ENCODE results near the gene POLR2E.

Gene POLR2E

DNA sequence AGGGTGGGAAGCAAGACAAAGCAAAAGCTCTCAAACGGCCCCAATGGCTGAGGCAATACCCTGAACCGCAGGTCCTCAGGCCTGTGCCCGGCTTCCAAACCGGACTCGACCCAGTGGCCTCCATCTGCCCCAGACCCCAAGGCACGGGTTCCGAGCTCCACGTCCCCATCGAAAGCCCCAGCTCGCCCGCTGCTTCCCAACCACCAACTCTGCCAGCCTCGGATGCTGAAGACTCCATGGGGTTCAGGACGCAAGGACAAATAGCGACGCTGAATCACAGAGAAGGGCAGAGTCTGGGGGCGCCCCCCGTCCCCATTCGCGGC, 559 bp downstream of the POLR2E start:
- DNase-seq (ENCODE audit: low read depth) = no peak

DNA sequence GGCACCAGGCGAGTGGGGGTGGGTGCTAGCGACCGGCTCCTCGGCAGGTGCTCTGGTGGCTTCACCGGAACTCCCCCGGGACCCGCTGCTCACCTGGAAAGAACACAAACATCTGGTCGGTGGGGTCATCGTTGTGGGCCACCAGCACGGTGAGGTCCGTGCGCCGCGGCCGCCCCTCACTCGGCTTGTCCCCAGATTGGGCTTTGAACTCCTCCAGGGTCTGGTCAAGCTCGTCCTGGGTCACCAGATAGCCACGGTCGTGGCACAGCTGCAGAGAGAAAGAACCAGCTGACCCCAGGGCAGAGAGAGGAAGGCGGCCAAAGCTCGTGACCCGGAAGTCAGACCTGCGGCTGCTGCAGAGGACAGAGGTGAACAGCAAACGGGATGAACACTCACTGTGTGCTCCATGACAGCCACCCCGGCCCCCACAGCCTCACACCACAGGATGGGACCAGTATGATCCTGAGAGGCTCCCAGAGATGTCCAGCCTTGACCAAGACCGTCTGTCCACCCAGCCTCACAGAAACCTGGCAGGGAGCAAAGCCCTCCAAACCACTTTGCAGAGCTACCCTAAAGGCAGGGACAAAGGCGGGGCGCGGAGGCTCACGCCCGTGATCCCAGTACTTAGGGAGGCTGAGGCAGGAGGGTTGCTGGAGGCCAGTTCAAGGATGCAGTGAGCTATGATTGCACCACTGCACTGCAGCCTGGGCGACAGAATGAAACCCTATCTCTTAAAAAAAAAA, 1.2 kb downstream of the POLR2E start:
- no peak for DNase-seq (ENCODE audit: low read depth)

DNA sequence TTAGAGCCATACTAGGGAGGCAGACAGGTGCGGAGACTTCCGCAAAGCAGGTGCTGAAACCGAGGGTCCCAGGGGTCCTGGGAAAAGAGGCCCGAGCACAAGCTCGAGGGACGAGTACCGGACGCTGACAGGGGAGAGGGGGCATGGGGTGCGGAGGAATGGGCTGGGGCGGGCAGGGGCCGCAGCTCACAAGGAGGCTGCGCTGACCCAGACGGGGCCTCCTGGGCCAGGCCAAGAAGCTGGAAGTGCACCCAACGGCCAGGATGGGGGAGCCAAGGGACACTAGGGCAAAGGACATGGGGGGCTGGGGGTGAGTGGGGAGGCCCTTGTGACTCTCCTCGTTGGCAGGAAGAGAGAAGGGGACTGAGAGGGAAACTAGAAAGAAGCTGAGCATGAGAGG, 1.8 kb downstream of the POLR2E start:
- DNase-seq (ENCODE audit: low read depth) = no peak

DNA sequence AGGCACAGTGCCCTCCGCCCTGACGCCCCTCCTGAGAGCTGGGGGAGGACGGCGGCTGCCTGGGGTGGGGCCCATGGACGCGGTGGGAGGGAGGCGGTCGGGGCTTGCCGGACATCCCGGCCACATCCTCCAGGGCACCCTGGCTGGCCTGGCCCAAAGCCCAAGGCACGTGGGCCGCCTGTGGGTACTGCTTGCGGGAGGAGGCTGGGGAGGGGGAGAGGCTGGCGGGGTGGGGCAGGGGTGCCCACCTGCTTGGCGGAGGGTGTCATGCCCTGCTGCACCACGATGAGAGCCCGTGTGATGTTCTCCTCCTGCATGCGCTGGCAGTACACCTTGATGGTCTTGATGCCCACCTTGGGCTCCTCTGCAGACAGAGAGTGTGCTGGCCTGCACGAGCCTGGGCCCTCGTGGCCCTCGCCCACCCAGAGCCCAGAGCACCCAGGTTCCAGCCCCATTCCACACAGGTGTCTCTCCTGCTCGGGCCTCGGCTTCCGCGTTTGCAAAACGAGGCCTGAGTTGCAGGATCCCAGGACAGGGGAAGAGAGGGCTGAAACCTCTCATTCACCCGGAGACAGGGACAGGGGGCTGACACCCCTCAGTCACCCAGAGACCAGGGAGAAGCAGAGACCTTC, 3.5 kb downstream of the POLR2E start:
- no peak for DNase-seq (ENCODE audit: low read depth)

DNA sequence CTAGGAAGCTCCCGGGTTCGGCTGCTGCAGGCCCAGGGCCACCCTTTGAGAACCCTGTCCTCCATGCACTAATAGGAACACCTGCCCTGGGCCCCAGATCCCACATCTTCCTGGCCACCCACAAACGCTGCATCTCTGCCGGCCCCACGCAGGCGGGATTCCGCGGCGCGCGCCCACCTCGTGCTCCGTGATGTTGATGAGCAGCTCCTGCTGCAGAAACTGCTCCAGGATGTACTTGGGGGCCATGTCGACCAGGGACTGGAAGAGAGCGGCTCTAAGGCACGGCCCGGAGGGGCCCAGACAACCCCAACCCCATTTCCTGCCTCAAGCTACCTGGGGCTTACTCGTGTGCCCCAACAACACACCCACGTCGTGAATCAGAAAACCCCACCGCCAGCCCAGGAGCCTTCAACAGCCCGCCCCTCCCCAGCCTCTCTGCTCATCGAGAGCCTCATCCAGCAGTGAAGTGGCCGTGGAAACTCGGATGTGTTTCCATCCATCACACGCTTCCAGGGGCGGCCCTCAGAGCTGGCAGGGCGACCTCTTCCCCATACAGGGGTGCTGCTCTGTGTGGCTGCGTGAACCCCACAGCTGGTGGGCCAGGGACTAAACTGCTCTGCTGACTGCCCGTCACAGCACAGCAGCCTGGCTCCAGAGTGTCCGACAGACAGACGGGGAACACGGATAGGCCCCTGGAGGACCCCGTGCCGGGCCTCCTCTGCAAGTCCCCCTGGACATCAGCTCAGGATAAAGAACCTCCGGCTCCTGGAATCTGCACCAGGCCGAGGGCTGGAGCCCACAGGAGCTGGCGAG, 4.2 kb downstream of the POLR2E start:
- no peak for DNase-seq (ENCODE audit: low read depth)

DNA sequence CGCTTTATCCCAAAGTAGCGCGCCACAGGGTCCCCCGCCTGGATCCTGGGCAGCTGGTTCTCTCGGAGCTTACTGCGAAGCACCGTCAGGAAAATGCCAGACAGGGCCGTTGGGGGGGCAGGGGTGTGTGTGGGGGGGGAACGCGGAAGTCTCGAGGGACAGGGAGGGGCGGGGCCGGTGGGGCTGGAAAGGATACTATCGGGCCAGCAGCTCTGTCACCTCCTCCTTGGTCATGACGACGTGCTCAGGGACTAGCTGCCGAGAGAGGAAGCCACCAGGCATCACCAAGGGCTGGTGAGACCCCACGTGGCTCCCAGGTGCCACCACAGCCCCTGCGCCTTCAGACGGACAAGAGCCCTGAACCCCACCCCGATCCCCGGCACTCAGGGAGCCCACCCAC, 5.3 kb downstream of the POLR2E start:
- DNase-seq (ENCODE audit: low read depth) = no peak

DNA sequence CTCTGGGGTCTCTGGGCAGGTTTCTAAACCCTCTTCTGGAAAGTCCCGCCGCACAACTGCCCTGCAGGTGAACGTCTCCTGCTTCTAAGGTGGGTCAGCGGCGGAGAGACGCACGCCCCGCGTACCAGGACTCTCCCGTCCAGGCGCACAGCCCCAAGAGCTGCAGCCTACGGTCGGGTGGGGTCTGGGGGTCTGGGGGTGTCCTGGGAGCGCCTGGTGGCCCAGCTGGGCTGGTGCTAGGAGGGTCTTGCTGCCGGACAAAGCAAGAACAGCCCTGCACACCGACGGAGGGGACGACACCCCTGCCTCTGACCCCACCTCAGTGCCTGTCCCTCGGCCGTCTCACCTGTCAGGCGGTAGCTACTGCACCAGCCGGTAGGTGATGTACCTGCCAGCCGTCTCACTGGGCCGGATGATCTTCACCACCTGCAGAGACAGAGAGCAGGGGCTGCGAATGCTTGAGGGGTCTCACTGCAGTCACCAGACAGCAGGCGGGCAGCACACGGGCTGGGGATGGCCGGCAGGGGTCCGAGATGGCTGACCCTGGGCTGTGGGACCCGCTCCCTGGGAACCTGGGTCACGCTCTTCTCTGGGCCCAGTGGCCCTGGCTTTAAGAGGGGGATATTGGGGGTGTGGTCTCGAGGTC, 5.9 kb downstream of the POLR2E start:
- no peak for DNase-seq (ENCODE audit: low read depth)

DNA sequence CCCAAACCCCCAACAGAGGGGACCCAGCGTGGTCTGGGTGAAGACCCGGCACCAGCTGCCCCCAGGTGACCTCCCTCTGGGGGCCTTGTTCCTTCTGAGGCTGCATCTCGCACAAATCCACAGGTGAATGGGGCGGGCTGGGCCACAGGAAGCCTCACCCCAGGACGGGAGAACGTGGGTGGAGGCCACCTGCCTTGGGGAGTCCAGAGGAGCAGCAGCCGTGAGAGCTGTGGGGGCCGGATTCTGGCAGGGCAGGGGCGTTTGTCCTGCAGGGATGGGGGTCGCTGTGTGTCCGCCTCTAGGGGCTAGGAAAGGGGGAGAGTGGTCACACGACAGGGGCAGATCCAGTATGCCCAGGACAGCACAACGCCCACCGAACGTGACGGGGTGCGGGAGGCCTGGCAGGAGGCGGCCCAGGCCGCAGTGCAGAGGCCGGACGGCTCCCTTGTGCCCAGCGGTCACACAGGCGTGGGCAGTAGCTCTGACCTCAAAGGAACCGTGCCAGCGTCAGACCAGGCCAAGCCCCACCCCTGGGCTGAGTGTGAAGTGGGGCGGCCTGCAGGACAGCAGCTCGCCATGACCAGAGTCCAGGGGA, 6.7 kb downstream of the POLR2E start:
- DNase-seq (ENCODE audit: low read depth) = no peak

DNA sequence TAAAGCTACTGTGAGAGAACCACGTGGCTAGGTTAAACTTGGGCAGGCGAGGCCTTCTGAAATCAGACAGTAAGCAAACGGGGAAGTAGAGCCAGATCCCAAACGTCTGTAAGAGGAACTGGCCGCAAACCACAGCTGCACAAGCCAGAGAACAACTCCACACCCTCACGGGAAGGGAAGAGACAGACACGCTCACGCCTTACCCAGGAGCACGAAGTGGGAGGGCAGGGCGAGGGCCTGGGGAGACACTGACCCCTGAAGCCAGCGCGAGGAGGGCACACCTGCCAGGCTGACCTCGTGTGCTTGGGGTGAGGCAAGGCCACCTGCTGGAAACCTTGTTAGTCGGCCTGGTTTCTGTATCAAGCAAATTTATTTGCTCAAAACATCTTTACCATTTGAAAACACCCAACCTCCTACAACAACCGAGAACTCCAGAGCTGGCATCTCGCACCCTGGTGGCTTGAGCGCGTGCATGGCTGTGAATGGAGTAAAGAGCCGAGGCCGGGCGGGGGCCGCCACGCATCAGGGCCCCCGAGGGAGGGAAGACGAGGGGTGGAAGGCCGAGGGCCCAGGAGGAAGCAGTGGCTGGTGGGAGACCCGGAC, 7.3 kb downstream of the POLR2E start:
- DNase-seq (ENCODE audit: low read depth) = no peak

DNA sequence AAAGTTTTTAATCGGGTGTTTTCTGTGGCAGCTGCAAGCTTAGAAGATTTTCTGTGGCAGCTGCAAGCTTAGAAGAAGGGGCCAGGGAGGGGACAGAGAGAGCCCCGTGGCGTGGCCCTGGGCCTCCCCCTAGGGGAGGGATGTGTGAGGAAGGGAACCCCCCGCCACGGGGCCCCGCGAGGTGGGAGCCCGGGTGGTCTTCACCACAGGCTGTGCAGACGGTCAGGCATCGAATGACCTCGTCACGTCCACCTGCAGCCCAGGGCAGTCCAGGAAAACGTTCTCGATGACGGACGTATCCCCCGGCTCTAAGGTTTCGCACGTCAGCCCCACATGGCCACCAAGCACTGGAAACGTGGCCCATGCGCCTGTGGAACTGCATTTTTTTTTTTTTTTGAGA, 8.6 kb downstream of the POLR2E start:
- DNase-seq (ENCODE audit: low read depth) = no peak

DNA sequence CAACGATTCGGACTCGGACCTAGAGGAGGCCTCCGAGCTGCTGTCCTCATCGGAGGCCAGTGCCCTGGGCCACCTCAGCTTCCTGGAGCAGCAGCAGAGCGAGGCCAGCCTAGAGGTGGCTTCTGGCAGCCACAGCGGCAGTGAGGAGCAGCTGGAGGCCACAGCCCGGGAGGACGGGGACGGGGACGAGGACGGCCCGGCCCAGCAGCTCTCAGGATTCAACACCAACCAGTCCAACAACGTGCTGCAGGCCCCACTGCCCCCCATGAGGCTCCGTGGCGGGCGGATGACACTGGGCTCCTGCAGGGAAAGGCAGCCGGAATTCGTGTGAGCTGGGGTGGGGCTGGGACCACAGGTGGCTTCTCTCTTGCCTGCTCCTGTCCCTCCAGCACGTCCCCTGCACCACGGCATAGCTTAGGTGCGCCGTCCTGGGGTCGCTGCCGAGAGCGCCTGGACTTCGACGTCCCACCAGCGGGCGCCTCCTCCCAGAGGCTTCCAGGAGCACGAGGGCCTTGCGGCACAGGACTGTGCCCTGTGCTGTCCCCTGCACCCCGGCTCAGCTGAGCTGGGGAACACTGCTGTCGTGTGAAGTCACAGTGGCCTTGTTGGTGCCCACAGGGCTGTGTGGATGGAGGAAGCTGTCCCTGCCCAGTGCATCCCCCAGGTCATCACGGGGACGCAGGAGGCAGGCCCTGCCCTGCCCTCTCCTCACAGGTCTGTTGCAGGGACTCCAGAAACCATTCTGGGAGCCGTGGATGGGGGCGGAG, 9.3 kb downstream of the POLR2E start:
- DNase-seq (ENCODE audit: low read depth) = no peak

DNA sequence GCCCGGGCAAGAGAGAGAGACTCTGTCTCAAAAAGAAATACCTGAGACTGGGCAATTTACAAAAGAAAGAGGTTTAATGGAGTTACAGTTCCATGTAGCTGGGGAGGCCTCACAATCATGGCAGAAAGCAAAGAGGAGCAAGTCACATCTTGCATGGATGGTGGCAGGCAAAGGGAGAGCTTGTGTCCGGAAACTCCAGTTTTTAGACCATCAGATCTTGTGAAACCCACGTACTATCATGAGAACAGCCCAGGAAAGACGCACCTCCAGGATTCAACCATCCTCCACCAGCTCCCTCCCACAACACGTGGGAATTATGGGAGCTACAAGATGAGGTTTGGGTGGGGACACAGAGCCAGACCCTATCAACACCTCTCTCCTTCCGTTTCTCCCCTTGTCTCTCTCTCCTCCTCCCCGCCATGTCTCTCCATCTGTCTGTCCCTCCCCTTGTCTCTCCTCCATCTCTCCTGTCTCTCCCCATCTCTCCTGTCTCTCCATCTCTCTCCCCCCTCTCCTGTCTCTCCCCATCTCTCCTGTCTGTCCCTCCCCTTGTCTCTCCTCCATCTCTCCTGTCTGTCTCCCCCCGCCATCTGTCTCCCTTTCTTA, 10.0 kb downstream of the POLR2E start:
- DNase-seq (ENCODE audit: low read depth) = no peak

DNA sequence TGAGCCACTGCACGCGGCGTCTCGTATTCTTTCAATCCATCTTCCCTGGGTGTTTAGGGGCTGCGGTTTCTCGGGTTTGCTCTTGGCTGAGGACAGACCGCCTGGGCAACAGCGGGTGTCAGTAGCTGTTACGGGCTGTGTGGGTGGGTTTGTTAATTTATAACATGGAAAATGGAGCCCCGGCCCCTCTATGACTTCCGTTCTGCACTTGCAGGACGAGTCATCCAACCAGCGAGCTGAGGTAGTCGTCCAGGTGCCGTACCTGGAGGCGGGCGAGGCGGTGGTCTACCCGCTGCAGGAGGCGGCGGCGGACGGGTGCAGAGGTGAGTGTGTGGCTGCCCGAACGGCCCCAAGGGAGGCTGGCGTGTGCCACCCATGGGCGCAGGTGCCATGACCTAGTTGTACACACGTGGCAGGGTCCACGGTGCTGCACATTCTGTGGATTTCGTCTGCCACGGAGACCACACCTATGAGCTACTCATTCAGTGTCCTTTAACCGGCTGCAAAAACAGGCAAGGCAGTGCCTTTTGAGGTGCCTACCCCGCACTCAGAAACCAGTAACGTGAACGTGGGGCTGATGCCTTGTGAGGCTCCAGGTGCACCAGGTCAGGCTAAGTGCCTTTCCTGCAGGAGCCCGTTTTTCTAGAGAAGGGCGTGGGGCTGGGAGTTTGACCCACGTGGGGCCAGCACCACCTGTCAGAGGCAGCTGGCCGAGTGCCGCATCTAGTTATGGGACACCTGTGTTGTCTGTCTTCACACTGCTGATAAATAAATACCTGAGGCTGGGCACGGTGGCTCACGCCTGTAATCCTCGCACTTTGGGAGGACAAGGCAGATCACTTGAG, 10.9 kb downstream of the POLR2E start:
- no peak for DNase-seq (ENCODE audit: low read depth)

DNA sequence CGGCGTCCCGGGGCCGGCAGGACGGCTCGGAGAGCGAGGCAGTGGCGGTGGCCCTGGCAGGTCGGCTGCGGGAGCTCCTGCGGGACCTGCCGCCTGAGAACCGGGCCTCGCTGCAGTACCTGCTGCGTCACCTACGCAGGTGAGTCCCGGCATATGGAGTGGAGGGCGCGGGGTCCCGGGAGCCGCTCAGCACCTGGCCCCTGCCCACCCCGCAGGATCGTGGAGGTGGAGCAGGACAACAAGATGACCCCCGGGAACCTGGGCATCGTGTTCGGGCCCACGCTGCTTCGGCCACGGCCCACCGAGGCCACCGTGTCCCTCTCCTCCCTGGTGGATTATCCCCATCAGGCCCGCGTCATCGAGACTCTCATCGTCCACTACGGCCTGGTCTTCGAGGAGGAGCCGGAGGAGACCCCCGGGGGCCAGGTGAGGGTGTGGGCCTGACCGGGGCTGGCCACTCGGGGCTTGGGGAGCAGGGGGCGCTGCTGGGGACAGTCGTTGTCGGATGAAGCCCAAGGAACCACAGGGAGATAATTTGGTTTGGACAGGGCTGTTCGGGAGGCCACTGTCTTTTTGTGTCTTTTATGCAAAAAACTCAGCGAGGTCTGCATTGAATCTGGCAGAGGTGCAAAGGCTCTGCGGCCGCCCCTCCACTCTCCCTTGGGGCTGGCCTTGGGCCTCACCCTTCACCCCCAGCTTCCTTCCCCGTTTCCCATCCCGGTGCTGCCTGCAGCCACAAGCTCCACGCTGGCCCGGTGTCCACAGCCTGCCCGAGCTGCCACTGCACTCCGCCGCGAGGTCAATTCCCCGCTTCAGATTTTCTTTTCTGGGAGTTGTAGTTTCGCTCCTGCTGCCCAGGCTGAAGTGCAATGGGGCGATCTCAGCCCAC, 12.0 kb downstream of the POLR2E start:
- no peak for DNase-seq (ENCODE audit: low read depth)

DNA sequence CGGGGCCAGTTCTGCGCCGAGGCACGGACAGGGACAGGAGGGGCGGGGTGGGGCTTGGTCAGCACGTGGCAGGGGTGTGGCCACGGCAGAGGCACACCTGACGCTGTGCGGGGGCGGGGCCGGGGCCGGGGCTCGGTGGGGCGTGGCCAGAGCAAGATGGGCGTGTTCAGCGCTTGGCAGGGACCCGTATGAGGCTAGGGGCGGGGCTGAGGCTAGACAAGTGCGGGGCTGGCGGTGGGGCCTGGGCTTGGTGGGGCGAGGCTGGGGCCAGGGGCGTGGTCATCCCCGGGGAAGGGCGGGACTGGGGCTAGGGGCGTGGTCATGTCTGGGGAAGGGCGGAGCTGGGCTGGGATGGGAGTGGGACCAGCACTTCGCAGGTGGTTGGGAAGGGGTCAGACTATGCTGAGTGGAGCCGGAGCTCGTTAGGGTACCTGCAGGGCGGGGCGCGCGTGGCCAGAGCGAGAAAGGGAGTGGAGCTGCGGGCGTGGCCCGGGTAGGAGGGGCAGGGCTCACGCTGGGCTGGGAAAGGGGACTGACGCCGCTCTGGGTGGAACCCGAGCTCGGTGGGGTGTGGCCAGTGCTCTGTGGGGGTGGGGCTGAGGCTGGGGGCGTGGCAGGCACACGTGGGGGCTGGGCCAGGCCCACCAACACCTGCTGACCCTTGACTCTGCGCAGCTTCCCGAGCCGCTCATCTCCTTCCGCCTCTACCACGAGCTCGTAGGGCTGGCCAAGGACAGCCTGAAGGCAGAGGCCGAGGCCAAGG, 12.8 kb downstream of the POLR2E start:
- DNase-seq (ENCODE audit: low read depth) = no peak

DNA sequence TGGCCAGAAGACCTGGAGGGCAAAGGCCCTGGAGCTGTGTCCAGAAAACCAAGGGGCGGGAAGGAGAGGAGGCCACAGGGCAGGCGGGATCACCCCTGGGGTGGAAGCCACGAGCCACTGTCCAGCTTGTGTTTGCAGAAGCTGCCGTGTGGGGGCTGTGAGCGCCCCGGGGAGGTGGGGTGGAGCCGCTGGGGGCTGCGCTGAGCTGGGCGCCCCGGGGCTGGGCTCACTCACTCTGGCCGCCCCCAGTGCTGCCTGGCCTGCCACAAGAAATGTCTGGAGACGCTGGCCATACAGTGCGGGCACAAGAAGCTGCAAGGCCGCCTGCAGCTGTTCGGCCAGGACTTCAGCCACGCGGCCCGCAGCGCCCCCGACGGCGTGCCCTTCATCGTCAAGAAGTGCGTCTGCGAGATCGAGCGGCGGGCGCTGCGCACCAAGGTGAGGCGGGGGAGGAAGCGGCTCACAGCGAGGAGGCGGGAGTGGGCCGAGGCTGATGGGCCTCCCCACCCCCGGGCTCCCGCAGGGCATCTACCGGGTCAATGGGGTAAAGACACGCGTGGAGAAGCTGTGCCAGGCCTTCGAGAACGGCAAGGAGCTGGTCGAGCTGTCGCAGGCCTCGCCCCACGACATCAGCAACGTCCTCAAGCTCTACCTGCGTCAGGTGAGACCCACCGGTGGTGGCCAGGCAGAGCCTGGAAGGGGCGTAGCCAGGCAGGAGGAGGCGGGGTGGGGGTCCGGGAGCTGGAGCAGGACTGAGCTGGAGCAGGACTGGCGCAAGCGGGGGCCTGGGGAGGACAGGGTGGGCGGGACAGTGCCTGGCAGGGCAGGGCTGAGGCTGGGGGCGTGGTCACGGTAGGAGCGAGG, 13.6 kb downstream of the POLR2E start:
- DNase-seq (ENCODE audit: low read depth) = no peak

All from HS-27A (cell line).